Keratinocyte (primary cell): ENCODE data around the gene VPREB1.
"Not testable (repeated sequence)": the region's sequence is repeated elsewhere in the genome, so short reads cannot be mapped to it uniquely, and the experiment has no call there.

ENCODE experiments used
- EZH2 ChIP-seq: IDR thresholded peaks from one replicate; pipeline ENCODE4 v1.6.1; 2012; ENCODE audit warnings: inconsistent platforms, mild to moderate bottlenecking, low read length, moderate library complexity
- TF ChIP-seq, protein P1 (sequence below), 3 experiments: IDR thresholded peaks in 1 of 3; conservative IDR thresholded peaks in 1 of 3; optimal IDR thresholded peaks in 1 of 3; 2 replicates in 2 of 3; 3 replicates in 1 of 3; pipeline versions ENCODE3 to v1.5.1; 2011; ENCODE audit warnings: low read length in 3 of 3, mild to moderate bottlenecking in 3 of 3, moderate library complexity in 2 of 3, control low read depth in 1 of 3, inconsistent platforms in 1 of 3; ENCODE audit not compliant: insufficient read depth in 2 of 3; ENCODE audit errors: extremely low read depth in 1 of 3

DNA sequence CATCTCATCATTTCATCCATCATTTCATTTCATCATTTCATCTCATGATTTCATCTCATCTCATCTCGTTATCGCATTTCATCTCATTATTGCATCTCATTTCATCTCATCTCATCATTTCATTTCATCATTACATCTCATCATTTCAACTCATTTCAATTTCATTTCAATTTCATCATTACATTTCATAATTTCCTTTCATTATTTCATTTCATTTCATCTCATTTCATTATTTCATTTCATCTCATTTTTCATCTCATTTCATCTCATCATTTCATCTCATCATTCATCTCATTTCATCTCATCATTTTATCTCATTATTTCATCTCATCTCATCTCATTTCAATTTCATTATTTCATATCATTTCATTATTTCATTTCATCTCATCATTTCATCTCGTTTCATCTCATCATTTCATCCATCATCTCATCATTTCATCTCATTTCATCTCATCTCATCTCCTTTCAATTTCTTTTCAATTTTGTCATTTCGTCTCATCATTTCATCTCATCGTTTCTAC, 42.6 kb downstream of the VPREB1 start:
- TF ChIP-seq, protein P1, sequence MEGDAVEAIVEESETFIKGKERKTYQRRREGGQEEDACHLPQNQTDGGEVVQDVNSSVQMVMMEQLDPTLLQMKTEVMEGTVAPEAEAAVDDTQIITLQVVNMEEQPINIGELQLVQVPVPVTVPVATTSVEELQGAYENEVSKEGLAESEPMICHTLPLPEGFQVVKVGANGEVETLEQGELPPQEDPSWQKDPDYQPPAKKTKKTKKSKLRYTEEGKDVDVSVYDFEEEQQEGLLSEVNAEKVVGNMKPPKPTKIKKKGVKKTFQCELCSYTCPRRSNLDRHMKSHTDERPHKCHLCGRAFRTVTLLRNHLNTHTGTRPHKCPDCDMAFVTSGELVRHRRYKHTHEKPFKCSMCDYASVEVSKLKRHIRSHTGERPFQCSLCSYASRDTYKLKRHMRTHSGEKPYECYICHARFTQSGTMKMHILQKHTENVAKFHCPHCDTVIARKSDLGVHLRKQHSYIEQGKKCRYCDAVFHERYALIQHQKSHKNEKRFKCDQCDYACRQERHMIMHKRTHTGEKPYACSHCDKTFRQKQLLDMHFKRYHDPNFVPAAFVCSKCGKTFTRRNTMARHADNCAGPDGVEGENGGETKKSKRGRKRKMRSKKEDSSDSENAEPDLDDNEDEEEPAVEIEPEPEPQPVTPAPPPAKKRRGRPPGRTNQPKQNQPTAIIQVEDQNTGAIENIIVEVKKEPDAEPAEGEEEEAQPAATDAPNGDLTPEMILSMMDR (optimal IDR thresholded peaks at IDR 0.05 in 1 of 3, IDR thresholded peaks at IDR 0.05 in 1 of 3, conservative IDR thresholded peaks at IDR 0.05 in 1 of 3; ENCODE audit: extremely low read depth in 1 of 3, insufficient read depth in 2 of 3, low read length in 3 of 3) = not testable (repeated sequence)
- not testable (repeated sequence) for TF ChIP-seq EZH2
